ENCODE data around the gene C1QTNF8. TPM values are rescaled to one million over a fixed set of nuclear protein-coding genes. Genes with fewer than 3 reads are reported as not detected.

Gene C1QTNF8
- total and polyA plus RNA-seq, 2 of the 13 experiments (the other 11 are each of a cell fraction or from before 2014, with no cell fraction given), result 0.09 TPM; not detected in 1

DNA sequence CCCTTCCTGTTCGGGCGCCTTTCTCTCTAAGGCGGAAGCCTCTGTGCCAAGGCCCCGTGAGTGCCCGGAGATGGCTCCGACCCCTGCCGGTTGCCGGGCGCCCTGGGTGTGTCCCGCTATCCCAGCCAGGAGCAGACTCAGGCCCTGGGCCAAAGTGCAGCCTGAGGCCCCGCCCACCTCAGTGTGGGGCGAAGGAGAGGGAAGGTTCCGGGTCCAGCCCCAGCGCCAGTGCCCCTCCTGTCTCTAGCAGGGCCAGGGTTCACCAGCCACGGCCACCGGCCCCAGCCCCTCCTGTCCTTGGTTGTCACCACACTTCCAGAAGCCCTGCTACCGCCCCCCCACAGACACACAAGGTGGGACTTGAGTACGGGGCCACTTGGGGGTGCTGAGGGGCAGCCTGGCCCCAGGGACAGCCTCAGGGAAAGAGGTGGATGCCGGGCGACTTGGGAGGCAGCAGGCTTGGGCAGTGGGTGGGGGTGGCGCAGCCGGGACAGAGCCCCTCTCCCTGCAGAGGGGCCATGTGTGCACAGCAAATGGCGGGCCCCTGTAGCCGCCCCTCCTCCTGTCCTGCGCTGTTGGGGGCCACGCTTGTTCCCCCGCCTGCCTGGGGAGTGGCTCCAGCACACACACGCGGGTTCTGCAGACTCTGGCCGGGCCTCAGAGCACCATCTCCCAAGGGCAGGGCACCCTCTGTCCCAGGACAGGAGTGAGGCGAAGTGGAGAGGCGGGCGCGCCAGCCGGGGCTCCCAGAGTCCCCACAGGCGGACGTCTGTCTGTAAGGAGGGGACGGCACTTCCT, 6.0 kb downstream of the C1QTNF8 start (continued):
- TF ChIP-seq, protein P1, sequence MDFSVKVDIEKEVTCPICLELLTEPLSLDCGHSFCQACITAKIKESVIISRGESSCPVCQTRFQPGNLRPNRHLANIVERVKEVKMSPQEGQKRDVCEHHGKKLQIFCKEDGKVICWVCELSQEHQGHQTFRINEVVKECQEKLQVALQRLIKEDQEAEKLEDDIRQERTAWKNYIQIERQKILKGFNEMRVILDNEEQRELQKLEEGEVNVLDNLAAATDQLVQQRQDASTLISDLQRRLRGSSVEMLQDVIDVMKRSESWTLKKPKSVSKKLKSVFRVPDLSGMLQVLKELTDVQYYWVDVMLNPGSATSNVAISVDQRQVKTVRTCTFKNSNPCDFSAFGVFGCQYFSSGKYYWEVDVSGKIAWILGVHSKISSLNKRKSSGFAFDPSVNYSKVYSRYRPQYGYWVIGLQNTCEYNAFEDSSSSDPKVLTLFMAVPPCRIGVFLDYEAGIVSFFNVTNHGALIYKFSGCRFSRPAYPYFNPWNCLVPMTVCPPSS (IDR thresholded peaks at IDR 0.05), result no peak
- TF ChIP-seq, protein P2, sequence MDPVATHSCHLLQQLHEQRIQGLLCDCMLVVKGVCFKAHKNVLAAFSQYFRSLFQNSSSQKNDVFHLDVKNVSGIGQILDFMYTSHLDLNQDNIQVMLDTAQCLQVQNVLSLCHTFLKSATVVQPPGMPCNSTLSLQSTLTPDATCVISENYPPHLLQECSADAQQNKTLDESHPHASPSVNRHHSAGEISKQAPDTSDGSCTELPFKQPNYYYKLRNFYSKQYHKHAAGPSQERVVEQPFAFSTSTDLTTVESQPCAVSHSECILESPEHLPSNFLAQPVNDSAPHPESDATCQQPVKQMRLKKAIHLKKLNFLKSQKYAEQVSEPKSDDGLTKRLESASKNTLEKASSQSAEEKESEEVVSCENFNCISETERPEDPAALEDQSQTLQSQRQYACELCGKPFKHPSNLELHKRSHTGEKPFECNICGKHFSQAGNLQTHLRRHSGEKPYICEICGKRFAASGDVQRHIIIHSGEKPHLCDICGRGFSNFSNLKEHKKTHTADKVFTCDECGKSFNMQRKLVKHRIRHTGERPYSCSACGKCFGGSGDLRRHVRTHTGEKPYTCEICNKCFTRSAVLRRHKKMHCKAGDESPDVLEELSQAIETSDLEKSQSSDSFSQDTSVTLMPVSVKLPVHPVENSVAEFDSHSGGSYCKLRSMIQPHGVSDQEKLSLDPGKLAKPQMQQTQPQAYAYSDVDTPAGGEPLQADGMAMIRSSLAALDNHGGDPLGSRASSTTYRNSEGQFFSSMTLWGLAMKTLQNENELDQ (CRISPR knock-in tag; IDR thresholded peaks at IDR 0.05; ENCODE audit: borderline replicate concordance), result no peak
- TF ChIP-seq ZNF761 (CRISPR knock-in tag; conservative IDR thresholded peaks at IDR 0.05) (peak; percentile 82; the same call in 1 of the 2 replicates), SAFB2 (CRISPR knock-in tag; IDR thresholded peaks at IDR 0.05; ENCODE audit: borderline replicate concordance, low read depth) (peak; percentile 70; the same call in 1 of the 2 replicates), AKAP8 (CRISPR knock-in tag; IDR thresholded peaks at IDR 0.05) (peak; percentile 99), ZNF672 (CRISPR knock-in tag; IDR thresholded peaks at IDR 0.05) (no peak), SRF (IDR thresholded peaks at IDR 0.05; ENCODE audit: low read depth, low read length) (no peak), MIXL1 (CRISPR knock-in tag; IDR thresholded peaks at IDR 0.05) (no peak), SOX5 (CRISPR knock-in tag; IDR thresholded peaks at IDR 0.05; ENCODE audit: borderline replicate concordance) (peak; percentile 50; the same call in 1 of the 2 replicates)
- TF ChIP-seq, protein P3, sequence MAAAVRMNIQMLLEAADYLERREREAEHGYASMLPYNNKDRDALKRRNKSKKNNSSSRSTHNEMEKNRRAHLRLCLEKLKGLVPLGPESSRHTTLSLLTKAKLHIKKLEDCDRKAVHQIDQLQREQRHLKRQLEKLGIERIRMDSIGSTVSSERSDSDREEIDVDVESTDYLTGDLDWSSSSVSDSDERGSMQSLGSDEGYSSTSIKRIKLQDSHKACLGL (CRISPR knock-in tag; IDR thresholded peaks at IDR 0.05), result no peak; the same call in 1 of the 2 replicates
- TF ChIP-seq, protein P4, sequence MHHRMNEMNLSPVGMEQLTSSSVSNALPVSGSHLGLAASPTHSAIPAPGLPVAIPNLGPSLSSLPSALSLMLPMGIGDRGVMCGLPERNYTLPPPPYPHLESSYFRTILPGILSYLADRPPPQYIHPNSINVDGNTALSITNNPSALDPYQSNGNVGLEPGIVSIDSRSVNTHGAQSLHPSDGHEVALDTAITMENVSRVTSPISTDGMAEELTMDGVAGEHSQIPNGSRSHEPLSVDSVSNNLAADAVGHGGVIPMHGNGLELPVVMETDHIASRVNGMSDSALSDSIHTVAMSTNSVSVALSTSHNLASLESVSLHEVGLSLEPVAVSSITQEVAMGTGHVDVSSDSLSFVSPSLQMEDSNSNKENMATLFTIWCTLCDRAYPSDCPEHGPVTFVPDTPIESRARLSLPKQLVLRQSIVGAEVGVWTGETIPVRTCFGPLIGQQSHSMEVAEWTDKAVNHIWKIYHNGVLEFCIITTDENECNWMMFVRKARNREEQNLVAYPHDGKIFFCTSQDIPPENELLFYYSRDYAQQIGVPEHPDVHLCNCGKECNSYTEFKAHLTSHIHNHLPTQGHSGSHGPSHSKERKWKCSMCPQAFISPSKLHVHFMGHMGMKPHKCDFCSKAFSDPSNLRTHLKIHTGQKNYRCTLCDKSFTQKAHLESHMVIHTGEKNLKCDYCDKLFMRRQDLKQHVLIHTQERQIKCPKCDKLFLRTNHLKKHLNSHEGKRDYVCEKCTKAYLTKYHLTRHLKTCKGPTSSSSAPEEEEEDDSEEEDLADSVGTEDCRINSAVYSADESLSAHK (CRISPR knock-in tag; IDR thresholded peaks at IDR 0.05; ENCODE audit: borderline replicate concordance), result no peak
- TF ChIP-seq, protein P5, sequence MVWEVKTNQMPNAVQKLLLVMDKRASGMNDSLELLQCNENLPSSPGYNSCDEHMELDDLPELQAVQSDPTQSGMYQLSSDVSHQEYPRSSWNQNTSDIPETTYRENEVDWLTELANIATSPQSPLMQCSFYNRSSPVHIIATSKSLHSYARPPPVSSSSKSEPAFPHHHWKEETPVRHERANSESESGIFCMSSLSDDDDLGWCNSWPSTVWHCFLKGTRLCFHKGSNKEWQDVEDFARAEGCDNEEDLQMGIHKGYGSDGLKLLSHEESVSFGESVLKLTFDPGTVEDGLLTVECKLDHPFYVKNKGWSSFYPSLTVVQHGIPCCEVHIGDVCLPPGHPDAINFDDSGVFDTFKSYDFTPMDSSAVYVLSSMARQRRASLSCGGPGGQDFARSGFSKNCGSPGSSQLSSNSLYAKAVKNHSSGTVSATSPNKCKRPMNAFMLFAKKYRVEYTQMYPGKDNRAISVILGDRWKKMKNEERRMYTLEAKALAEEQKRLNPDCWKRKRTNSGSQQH (CRISPR knock-in tag; IDR thresholded peaks at IDR 0.05; ENCODE audit: low read depth), result no peak; the same call in 1 of the 2 replicates
- TF ChIP-seq, protein P6, sequence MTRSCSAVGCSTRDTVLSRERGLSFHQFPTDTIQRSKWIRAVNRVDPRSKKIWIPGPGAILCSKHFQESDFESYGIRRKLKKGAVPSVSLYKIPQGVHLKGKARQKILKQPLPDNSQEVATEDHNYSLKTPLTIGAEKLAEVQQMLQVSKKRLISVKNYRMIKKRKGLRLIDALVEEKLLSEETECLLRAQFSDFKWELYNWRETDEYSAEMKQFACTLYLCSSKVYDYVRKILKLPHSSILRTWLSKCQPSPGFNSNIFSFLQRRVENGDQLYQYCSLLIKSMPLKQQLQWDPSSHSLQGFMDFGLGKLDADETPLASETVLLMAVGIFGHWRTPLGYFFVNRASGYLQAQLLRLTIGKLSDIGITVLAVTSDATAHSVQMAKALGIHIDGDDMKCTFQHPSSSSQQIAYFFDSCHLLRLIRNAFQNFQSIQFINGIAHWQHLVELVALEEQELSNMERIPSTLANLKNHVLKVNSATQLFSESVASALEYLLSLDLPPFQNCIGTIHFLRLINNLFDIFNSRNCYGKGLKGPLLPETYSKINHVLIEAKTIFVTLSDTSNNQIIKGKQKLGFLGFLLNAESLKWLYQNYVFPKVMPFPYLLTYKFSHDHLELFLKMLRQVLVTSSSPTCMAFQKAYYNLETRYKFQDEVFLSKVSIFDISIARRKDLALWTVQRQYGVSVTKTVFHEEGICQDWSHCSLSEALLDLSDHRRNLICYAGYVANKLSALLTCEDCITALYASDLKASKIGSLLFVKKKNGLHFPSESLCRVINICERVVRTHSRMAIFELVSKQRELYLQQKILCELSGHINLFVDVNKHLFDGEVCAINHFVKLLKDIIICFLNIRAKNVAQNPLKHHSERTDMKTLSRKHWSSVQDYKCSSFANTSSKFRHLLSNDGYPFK (CRISPR knock-in tag; IDR thresholded peaks at IDR 0.05; ENCODE audit: borderline replicate concordance), result peak; percentile 53; the same call in 1 of the 2 replicates
- TF ChIP-seq, protein P7, sequence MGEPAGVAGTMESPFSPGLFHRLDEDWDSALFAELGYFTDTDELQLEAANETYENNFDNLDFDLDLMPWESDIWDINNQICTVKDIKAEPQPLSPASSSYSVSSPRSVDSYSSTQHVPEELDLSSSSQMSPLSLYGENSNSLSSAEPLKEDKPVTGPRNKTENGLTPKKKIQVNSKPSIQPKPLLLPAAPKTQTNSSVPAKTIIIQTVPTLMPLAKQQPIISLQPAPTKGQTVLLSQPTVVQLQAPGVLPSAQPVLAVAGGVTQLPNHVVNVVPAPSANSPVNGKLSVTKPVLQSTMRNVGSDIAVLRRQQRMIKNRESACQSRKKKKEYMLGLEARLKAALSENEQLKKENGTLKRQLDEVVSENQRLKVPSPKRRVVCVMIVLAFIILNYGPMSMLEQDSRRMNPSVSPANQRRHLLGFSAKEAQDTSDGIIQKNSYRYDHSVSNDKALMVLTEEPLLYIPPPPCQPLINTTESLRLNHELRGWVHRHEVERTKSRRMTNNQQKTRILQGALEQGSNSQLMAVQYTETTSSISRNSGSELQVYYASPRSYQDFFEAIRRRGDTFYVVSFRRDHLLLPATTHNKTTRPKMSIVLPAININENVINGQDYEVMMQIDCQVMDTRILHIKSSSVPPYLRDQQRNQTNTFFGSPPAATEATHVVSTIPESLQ (CRISPR knock-in tag; conservative IDR thresholded peaks at IDR 0.05), result no peak
